VCaP (cell line): Measurements from ENCODE around the gene WFDC13.
"Not testable (repeated sequence)": the region's sequence is repeated elsewhere in the genome, so short reads cannot be mapped to it uniquely, and the experiment has no call there.

ENCODE experiments used
- H3K27ac ChIP-seq: fragments of 450-650 bp; 2 replicates; pipeline ENCODE4 v1.5.1; 2017
- TF ChIP-seq, protein P1 (sequence below): fragments of 450-650 bp; conservative IDR thresholded peaks from 2 replicates; pipeline ENCODE4 v1.5.1; 2017; ENCODE audit warnings: mild to moderate bottlenecking, moderate library complexity

The WFDC13 gene

GRCh38 chr20:45701873-45702272 is at the start of gene WFDC13:
TSS of gene WFDC13 (plus strand) at chr20:45702038. CDS start at chr20:45702124, 86 bp downstream.
- TF ChIP-seq, protein P1, sequence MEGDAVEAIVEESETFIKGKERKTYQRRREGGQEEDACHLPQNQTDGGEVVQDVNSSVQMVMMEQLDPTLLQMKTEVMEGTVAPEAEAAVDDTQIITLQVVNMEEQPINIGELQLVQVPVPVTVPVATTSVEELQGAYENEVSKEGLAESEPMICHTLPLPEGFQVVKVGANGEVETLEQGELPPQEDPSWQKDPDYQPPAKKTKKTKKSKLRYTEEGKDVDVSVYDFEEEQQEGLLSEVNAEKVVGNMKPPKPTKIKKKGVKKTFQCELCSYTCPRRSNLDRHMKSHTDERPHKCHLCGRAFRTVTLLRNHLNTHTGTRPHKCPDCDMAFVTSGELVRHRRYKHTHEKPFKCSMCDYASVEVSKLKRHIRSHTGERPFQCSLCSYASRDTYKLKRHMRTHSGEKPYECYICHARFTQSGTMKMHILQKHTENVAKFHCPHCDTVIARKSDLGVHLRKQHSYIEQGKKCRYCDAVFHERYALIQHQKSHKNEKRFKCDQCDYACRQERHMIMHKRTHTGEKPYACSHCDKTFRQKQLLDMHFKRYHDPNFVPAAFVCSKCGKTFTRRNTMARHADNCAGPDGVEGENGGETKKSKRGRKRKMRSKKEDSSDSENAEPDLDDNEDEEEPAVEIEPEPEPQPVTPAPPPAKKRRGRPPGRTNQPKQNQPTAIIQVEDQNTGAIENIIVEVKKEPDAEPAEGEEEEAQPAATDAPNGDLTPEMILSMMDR = no peak
- no peak within 1 kb of the TSS for H3K27ac ChIP-seq

- H3K27ac ChIP-seq = not testable (repeated sequence)
Observed at GRCh38 chr20:45657038-45657437, 44.8 kb upstream of the WFDC13 start.

GRCh38 chr20:45670139-45670538 is 31.7 kb upstream of the WFDC13 start, which contains the start of gene WFDC11:
TSS of gene WFDC11 (minus strand) at chr20:45670239. CDS start at chr20:45650600, 19,639 bp downstream.
- H3K27ac ChIP-seq = no peak within 1 kb of the TSS
- TF ChIP-seq, protein P1 = no peak

DNA sequence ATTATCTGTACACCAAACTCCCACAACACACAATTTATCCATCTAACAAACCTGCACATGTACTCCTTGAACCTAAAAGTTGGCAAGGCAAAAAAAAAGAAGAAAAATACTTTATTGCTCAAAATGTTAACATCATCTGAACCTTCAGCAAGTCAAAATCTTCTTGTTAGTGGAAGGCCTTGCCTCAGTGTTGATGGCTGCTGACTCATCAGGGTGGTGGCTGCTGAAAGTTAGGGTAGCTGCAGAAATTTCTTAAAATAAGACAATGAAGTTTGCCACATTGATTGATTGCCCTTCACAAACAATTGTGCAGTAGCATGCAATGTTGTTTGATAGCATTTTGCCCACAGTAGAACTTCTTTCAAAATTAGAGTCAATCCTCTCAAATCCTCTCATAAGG is 29.1 kb upstream of the WFDC13 start:
- no peak overlapping the region for H3K27ac ChIP-seq
- TF ChIP-seq, protein P1 = no peak

DNA sequence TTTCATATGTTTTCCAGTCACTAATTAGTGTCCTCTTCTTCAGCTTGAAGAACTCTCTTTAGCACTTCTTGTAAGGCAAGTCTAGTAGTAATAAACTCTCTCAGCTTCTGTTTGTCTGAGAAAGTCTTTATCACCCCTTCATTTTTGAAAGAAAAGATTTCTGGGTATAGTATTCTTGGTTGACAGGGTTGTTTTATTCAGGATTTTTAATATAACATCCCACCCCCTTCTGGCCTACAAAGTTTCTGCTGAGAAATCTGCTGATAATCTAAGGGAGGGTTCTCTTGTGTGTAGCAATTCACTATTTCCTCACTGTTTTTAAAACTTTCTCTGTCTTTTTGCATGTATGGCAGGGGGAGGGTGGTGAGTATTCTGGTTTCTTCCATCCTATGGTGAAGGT is 22.2 kb upstream of the WFDC13 start:
- H3K27ac ChIP-seq = no peak overlapping the region
- TF ChIP-seq, protein P1 = no peak

DNA sequence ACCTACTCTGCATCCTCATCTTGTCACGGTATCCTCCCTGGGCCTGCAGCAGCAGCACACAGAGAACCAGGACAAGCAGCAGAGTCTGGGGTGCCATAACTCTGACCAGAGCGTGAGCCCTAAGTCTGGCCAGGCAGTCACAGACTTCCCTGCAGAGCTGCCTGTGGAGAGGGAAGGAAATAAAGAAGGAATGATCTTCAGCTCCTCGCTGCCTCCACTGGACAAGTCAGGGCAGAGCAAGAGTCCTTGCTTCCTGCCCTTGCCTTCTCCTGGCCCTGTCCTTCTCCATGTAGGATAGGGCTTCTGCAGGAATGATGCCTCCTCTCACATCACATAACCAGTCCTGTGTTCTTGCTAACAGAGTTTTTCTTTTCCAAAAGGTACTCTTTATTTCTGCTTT is 15.9 kb upstream of the WFDC13 start:
- no peak overlapping the region for H3K27ac ChIP-seq

DNA sequence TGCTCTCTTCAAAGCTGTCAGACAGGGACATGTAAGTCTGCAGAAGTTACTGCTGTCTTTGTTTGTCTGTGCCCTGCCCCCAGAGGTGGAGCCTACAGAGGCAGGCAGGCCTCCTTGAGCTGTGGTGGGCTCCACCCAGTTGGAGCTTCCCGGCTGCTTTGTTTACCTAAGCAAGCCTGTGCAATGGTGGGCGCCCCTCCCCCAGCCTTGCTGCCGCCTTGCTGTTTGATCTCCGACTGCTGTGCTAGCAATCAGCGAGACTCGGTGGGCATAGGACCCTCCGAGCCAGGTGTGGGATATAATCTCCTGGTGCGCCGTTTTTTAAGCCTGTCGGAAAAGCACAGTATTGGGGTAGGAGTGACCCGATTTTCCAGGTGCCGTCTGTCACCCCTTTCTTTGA is 8.5 kb upstream of the WFDC13 start:
- H3K27ac ChIP-seq = not testable (repeated sequence)

More for the DNA sequence above, 15.9 kb upstream of the WFDC13 start:
- TF ChIP-seq, protein P1 = no peak; the same call in 1 of the 2 replicates

DNA sequence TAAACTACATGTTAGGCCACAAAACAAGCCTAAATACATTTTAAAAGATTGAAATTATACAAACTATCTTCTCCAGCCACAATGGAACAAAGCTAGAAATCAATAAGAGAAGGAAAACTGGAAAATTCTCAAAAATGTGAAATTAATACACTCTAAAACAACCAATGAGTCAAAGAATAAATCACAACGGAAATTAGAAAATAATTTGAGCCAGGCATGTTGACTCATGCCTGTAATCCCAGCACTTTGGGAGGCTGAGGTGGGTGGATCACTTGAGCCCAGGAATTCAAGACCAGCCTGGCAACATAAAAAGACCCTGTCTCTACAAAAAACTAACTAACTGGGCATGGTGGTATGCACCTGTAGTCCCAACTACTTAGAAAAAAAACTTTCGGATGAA is 6.3 kb upstream of the WFDC13 start:
- TF ChIP-seq, protein P1 = no peak
- H3K27ac ChIP-seq = no peak overlapping the region

GRCh38 chr20:45701104-45701503 is 734 bp upstream of the WFDC13 start:
- TF ChIP-seq, protein P1 = no peak
- no peak overlapping the region for H3K27ac ChIP-seq
